Liver (tissue), 9 donors: ENCODE data around the gene CHI3L2. TPM values are rescaled to one million over a fixed set of nuclear protein-coding genes. Genes with fewer than 3 reads are reported as not detected.

Experiments
- DNase-seq: peaks from one replicate; pipeline ENCODE4 v3.0.0-alpha.2; 2017; ENCODE audit warnings: low spot score
- H3K27ac ChIP-seq, 2 donors: one replicate each; pipeline ENCODE4 v1.7.0; 2013; ENCODE audit warnings: inconsistent platforms in 2 of 2, low read length in 2 of 2, control low read depth in 1 of 2, low read depth in 1 of 2, mild to moderate bottlenecking in 1 of 2
- H3K27me3 ChIP-seq, 4 donors: one replicate each; pipeline versions ENCODE4 v1.6.1 to v1.7.0; 2013; ENCODE audit warnings: low read length in 3 of 4, inconsistent platforms in 1 of 4, mild to moderate bottlenecking in 1 of 4, moderate library complexity in 1 of 4; ENCODE audit not compliant: control insufficient read depth in 4 of 4, insufficient read depth in 4 of 4
- H3K36me3 ChIP-seq, 4 donors: one replicate each; pipeline versions ENCODE4 v1.6.1 to v1.7.0; 2013; ENCODE audit warnings: low read length in 3 of 4, mild to moderate bottlenecking in 3 of 4, low read depth in 1 of 4, moderate library complexity in 1 of 4; ENCODE audit not compliant: control insufficient read depth in 4 of 4, insufficient read depth in 3 of 4
- H3K4me1 ChIP-seq, 4 donors: one replicate each; pipeline versions ENCODE4 v1.6.1 to v1.7.0; 2013; ENCODE audit warnings: low read length in 3 of 4, mild to moderate bottlenecking in 3 of 4, moderate library complexity in 1 of 4; ENCODE audit not compliant: control insufficient read depth in 4 of 4, insufficient read depth in 4 of 4
- H3K4me3 ChIP-seq, 3 donors: one replicate each; pipeline versions ENCODE4 v1.6.1 to v1.7.0; 2013; ENCODE audit warnings: low read length in 3 of 3, control low read depth in 1 of 3, low read depth in 1 of 3, mild to moderate bottlenecking in 1 of 3
- H3K9ac ChIP-seq, 2 donors: one replicate each; pipeline ENCODE4 v1.7.0; 2013; ENCODE audit warnings: low read length in 2 of 2, mild to moderate bottlenecking in 2 of 2, moderate library complexity in 2 of 2, control low read depth in 1 of 2, low read depth in 1 of 2
- H3K9me3 ChIP-seq, 4 donors: one replicate each; pipeline versions ENCODE4 v1.6.1 to v1.7.0; 2013; ENCODE audit warnings: low read length in 3 of 4; ENCODE audit not compliant: control insufficient read depth in 4 of 4
- ATF3 ChIP-seq: IDR thresholded peaks from 2 replicates; pipeline ENCODE4 v1.6.1; 2016; ENCODE audit warnings: antibody characterized with exemption
- CTCF ChIP-seq: fragments of 150-350 bp; IDR thresholded peaks from 2 replicates; pipeline ENCODE4 v1.5.1; 2017; ENCODE audit warnings: improper control_type of control experiment, low read depth, low read length; ENCODE audit not compliant: missing input control
- EGR1 ChIP-seq, 2 donors: IDR thresholded peaks; 2 replicates each; pipeline ENCODE4 v1.6.1; 2016 to 2018; ENCODE audit warnings: antibody characterized with exemption in 2 of 2, low read depth in 2 of 2
- FOXA1 ChIP-seq: IDR thresholded peaks from 2 replicates; pipeline ENCODE4 v1.6.1; 2016; ENCODE audit warnings: antibody characterized with exemption
- FOXA2 ChIP-seq: IDR thresholded peaks from 2 replicates; pipeline ENCODE4 v1.6.1; 2016; ENCODE audit warnings: antibody characterized with exemption
- HNF4A ChIP-seq, 2 donors: conservative IDR thresholded peaks; 2 replicates each; pipeline ENCODE4 v1.6.1; 2016; ENCODE audit warnings: antibody characterized with exemption in 2 of 2, mild to moderate bottlenecking in 2 of 2
- HNF4G ChIP-seq: IDR thresholded peaks from 2 replicates; pipeline ENCODE4 v1.6.1; 2016; ENCODE audit warnings: antibody characterized with exemption
- JUND ChIP-seq, 2 donors: IDR thresholded peaks; 2 replicates each; pipeline ENCODE4 v1.6.1; 2016; ENCODE audit warnings: antibody characterized with exemption in 2 of 2
- MAX ChIP-seq: IDR thresholded peaks from 2 replicates; pipeline ENCODE4 v1.6.1; 2016; ENCODE audit warnings: antibody characterized with exemption
- REST ChIP-seq: IDR thresholded peaks from 2 replicates; pipeline ENCODE4 v1.6.1; 2016; ENCODE audit warnings: antibody characterized with exemption, mild to moderate bottlenecking
- SP1 ChIP-seq: IDR thresholded peaks from 2 replicates; pipeline ENCODE4 v1.6.1; 2018; ENCODE audit warnings: antibody characterized with exemption, mild to moderate bottlenecking
- TAF1 ChIP-seq: conservative IDR thresholded peaks from 2 replicates; pipeline ENCODE4 v1.6.1; 2016; ENCODE audit warnings: antibody characterized with exemption, mild to moderate bottlenecking
- YY1 ChIP-seq: IDR thresholded peaks from 2 replicates; pipeline ENCODE4 v1.6.1; 2016; ENCODE audit warnings: antibody characterized with exemption, mild to moderate bottlenecking
- WGBS: extraction: QIAGEN DNeasy Blood & Tissue Kit; methylation state at CpG from one replicate; pipeline ENCODE4 v1.1.7; 2013; 5-methylcytosine and 5-hydroxymethylcytosine counted together
- polyA plus RNA-seq, 2 donors: library from polyadenylated mRNA; stranded (reverse) in 1 of 2; unstranded in 1 of 2; fragments of 200-250 nt in 1 of 2; fragments of >200 nt in 1 of 2; fragmentation: Nextera tagmentation in 1 of 2; extraction: Ambion mirVana in 1 of 2; gene quantifications; one replicate each; pipeline versions ENCODE4 v1.2.1 to v1.2.3, GENCODE V29; 2013 to 2015
- total RNA-seq, 2 donors: library from RNA; depleted of rRNA; stranded (reverse); fragments of >200 nt; gene quantifications; one replicate each; pipeline ENCODE4 v1.2.3, GENCODE V29; 2014
- donor health status: healthy.
- donor health status: healthy.
- donor health status: healthy.
- donor health status: healthy.
- donor health status: healthy.

The CHI3L2 gene
- total and polyA plus RNA-seq, 4 donors: 0.07 to 0.32 (median 0.24) TPM

GRCh38 chr1:111223126-111223685, 4.3 kb upstream of the CHI3L2 start:
- Histone ChIP-seq H3K27me3 (no peaks in the 10 kb centered on the region), H3K36me3 (no peaks in the 10 kb centered on the region), H3K9me3 (no peaks in the 10 kb centered on the region), H3K9ac (no peak overlapping the region), H3K27ac (no peak overlapping the region), H3K4me3 (no peak overlapping the region), H3K4me1 (peaks cover 0 to 11% (median 2%) of the 10 kb centered on the region in 4 donors)
- TF ChIP-seq TAF1 (no peak), FOXA2 (no peak), CTCF (no peak), ATF3 (no peak), YY1 (no peak), SP1 (no peak), REST (no peak), EGR1 (IDR thresholded peaks at IDR 0.05; ENCODE audit: low read depth in 2 of 2) (no peak), JUND (IDR thresholded peaks at IDR 0.05) (no peak), HNF4G (no peak), MAX (no peak), HNF4A (conservative IDR thresholded peaks at IDR 0.05) (no peak), FOXA1 (no peak)
- DNase-seq: no peak
- 78% methylated on average over 6 of the region's 6 CpGs for WGBS

GRCh38 chr1:111225091-111225490, 2.4 kb upstream of the CHI3L2 start:
- Histone ChIP-seq H3K4me1 (peaks cover 0 to 11% (median 2%) of the 10 kb centered on the region in 4 donors), H3K27me3 (no peaks in the 10 kb centered on the region), H3K27ac (no peak overlapping the region), H3K9me3 (no peaks in the 10 kb centered on the region), H3K36me3 (no peaks in the 10 kb centered on the region), H3K4me3 (no peak overlapping the region), H3K9ac (no peak overlapping the region)
- no peak for TF ChIP-seq ATF3
- no peak for TF ChIP-seq FOXA1
- TF ChIP-seq HNF4G: no peak
- DNase-seq: no peak
